ENCODE measurements around the gene CLEC3B. TPM values are rescaled to one million over a fixed set of nuclear protein-coding genes. Genes with fewer than 3 reads are reported as not detected.

CLEC3B gene
- total RNA-seq, 1 donor from 2014 or later, result 50.3 TPM

DNA sequence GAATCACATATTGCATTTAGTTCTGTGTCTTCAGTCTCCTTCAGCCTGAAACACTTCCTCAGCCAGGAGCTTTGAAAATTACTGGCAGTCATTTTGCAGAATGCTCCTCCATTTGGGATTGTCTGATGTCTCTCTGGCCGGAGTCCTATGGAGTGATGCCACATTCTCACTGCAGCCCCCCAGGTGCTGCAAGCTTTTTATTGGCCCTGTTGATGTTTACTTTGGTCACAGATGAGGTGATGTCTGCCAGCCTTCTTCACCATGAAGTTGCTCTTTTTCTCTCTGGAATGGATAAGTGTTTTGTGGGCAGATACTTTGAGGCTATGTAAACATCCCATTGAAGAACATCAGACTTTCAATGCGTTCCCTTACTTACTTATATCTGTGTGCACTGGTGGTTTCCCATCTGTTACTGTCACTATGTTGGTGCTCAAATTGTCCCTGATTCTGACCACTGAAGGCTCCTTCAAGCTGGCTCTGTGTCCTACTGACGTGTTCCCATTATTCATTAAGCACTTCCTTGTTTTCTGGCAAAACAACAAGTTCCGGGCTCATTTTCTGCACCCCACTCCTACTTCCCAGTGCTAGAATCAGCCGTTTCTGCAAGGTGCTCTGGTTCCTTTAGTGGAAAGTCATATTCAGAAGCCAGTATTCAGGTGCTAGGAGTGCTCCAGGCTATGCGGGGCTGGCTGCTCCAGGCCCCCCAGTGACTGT is 1.4 kb upstream of the CLEC3B start:
- no peaks in the 10 kb centered on the region for H3K27me3 Mint-ChIP-seq (ENCODE audit: low read depth)
- H3K9me3 Mint-ChIP-seq (ENCODE audit: low read depth), result no peaks in the 10 kb centered on the region
- DNase-seq (ENCODE audit: low spot score), result no peak
- H3K27ac Mint-ChIP-seq (ENCODE audit: unreplicated experiment), result peak overlapping the region; percentile 73
- peaks cover 1% of the 10 kb centered on the region for H3K36me3 Mint-ChIP-seq (ENCODE audit: low read depth)
- no peak overlapping the region for H3K4me3 Mint-ChIP-seq (ENCODE audit: unreplicated experiment)
- H3K4me1 Mint-ChIP-seq (ENCODE audit: low read depth), result peaks cover 64% of the 10 kb centered on the region
- TF ChIP-seq, protein P1, sequence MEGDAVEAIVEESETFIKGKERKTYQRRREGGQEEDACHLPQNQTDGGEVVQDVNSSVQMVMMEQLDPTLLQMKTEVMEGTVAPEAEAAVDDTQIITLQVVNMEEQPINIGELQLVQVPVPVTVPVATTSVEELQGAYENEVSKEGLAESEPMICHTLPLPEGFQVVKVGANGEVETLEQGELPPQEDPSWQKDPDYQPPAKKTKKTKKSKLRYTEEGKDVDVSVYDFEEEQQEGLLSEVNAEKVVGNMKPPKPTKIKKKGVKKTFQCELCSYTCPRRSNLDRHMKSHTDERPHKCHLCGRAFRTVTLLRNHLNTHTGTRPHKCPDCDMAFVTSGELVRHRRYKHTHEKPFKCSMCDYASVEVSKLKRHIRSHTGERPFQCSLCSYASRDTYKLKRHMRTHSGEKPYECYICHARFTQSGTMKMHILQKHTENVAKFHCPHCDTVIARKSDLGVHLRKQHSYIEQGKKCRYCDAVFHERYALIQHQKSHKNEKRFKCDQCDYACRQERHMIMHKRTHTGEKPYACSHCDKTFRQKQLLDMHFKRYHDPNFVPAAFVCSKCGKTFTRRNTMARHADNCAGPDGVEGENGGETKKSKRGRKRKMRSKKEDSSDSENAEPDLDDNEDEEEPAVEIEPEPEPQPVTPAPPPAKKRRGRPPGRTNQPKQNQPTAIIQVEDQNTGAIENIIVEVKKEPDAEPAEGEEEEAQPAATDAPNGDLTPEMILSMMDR (IDR thresholded peaks at IDR 0.05), result no peak

DNA sequence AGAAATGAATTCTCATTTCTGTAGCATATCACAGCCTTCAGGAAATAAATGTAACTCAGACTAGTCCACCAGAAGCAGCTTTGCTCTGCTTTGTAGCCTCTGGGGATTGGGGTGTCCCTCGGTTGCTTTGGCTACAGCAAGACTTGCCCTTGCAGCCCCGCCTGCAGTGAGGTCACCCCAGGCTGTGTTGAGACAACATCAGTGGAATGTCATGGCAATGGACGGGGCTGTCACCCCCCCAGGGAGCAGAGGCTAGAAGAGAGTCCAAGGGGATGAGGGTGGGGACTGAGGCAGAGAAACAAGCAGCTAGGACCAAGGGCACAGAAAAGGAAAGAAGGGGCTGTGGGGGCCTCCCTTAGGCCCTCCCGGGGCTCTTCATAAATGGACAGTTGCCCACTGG is 854 bp downstream of the CLEC3B start:
- DNase-seq (ENCODE audit: low spot score), result no peak
- H3K9me3 Mint-ChIP-seq (ENCODE audit: low read depth), result no peaks in the 10 kb centered on the region
- H3K4me3 Mint-ChIP-seq (ENCODE audit: unreplicated experiment), result peak overlapping the region; percentile 72
- H3K36me3 Mint-ChIP-seq (ENCODE audit: low read depth), result peaks cover under 1% of the 10 kb centered on the region
- H3K27me3 Mint-ChIP-seq (ENCODE audit: low read depth), result no peaks in the 10 kb centered on the region
- H3K27ac Mint-ChIP-seq (ENCODE audit: unreplicated experiment), result peak overlapping the region; percentile 88
- TF ChIP-seq, protein P1 (IDR thresholded peaks at IDR 0.05), result no peak
- H3K4me1 Mint-ChIP-seq (ENCODE audit: low read depth), result peaks cover 55% of the 10 kb centered on the region

DNA sequence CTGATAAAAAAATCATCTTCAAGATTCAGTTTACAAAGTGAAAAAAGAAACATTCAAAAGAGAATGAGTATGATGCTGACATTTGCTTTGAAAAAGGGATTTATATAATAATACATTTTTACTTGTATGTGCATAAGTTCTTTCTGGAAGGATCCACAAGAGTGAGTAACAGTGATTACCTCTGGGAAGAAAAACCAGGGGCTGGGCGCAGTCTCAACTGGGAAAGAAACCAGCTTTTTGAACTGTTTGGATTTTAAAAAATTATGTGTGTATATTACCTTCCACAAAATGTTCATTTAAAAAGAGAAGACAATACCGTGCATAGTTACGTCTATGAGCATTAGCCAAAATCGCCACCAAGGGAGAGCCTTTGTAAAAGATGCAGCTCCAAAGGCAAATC is 1.3 kb downstream of the CLEC3B start:
- DNase-seq (ENCODE audit: low spot score), result no peak
- Mint-ChIP-seq H3K36me3 (ENCODE audit: low read depth) (peaks cover 5% of the 10 kb centered on the region), H3K4me1 (ENCODE audit: low read depth) (peaks cover 53% of the 10 kb centered on the region), H3K4me3 (ENCODE audit: unreplicated experiment) (peak overlapping the region; percentile 72), H3K27me3 (ENCODE audit: low read depth) (no peaks in the 10 kb centered on the region), H3K9me3 (ENCODE audit: low read depth) (no peaks in the 10 kb centered on the region), H3K27ac (ENCODE audit: unreplicated experiment) (peak overlapping the region; percentile 88)
- TF ChIP-seq, protein P1 (IDR thresholded peaks at IDR 0.05), result no peak

DNA sequence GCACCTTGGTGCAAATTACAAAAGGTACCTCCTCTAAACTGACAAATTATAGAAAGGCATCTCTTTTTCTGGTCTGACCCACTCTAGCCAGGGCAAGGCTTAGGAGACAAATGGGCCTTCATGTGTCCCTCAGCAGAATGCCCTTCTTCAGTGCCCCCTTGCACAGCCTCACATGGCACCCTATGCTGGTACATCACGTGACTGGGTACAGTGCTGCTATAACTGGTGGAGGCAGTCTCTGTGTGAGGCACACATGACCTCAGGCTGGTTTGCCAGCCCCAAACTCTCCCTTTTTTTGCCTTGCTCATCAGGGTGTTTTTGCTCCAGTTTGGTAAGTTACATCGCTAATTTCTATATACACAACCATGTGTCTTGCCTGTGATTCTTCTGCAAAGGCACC is 3.1 kb downstream of the CLEC3B start:
- peak overlapping the region; percentile 80 for H3K27ac Mint-ChIP-seq (ENCODE audit: unreplicated experiment)
- H3K27me3 Mint-ChIP-seq (ENCODE audit: low read depth), result no peaks in the 10 kb centered on the region
- H3K4me1 Mint-ChIP-seq (ENCODE audit: low read depth), result peaks cover 51% of the 10 kb centered on the region
- no peak overlapping the region for H3K4me3 Mint-ChIP-seq (ENCODE audit: unreplicated experiment)
- no peaks in the 10 kb centered on the region for H3K9me3 Mint-ChIP-seq (ENCODE audit: low read depth)
- TF ChIP-seq, protein P1 (IDR thresholded peaks at IDR 0.05), result no peak
- no peak for DNase-seq (ENCODE audit: low spot score)
- peaks cover 5% of the 10 kb centered on the region for H3K36me3 Mint-ChIP-seq (ENCODE audit: low read depth)

DNA sequence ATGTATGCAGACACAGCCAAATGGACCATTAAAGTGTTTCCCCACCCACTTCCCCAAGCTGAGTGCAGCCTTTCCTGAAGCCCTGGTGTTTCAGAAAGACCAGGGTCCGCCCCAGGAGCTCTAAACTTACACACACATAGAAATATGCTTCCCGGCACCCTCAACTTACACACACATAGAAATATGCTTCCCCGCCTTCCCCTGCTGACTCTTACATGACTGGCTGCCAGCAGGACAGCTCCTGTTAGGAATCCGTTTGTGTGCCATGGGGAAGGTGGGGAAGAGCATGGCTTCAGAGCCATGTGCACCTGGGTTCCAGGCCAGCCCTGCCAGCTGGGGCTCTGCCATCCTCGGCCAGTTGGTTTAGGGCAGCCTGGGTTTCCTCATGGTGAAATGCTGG is 3.6 kb downstream of the CLEC3B start:
- Mint-ChIP-seq H3K4me3 (ENCODE audit: unreplicated experiment) (no peak overlapping the region), H3K4me1 (ENCODE audit: low read depth) (peaks cover 51% of the 10 kb centered on the region), H3K9me3 (ENCODE audit: low read depth) (no peaks in the 10 kb centered on the region), H3K27ac (ENCODE audit: unreplicated experiment) (peak overlapping the region; percentile 80), H3K27me3 (ENCODE audit: low read depth) (no peaks in the 10 kb centered on the region), H3K36me3 (ENCODE audit: low read depth) (peaks cover 5% of the 10 kb centered on the region)
- DNase-seq (ENCODE audit: low spot score), result no peak
- TF ChIP-seq, protein P1 (IDR thresholded peaks at IDR 0.05), result no peak

Data from chondrocyte (in vitro differentiated cells).